Natural killer cell treated with Interleukin-12 subunit alpha and Interleukin-12 subunit beta and Interleukin-15 and Interleukin-18, amount 100 ng/mL, for 72 hours (primary cell): ENCODE measurements around the gene PDE4D. TPM values are rescaled to one million over a fixed set of nuclear protein-coding genes. Genes with fewer than 3 reads are reported as not detected.

Experiments
- ATAC-seq, 2 donors: fragments of 150-1000 bp; cut with Tn5 transposase in 1 of 2; sonication (Bioruptor Pico), chemical (Tn5 transposase) in 1 of 2; 2 replicates each; pipeline ENCODE4 v1.10.0; 2021
- DNase-seq: peaks from one replicate; pipeline ENCODE4 v3.0.0; 2022; ENCODE audit warnings: low spot score
- H3K27ac Mint-ChIP-seq, 2 donors: 1 replicate in 1 of 2; 2 replicates in 1 of 2; pipeline ENCODE4 v1.8.0; 2022; ENCODE audit warnings: mixed read lengths in 2 of 2, mild to moderate bottlenecking in 1 of 2, moderate library complexity in 1 of 2
- H3K27me3 Mint-ChIP-seq, 2 donors: 1 replicate in 1 of 2; 2 replicates in 1 of 2; pipeline ENCODE4 v1.8.0; 2022; ENCODE audit warnings: mixed read lengths in 2 of 2
- H3K36me3 Mint-ChIP-seq: one replicate; pipeline ENCODE4 v1.8.0; 2022; ENCODE audit warnings: mixed read lengths
- H3K4me1 Mint-ChIP-seq, 2 donors: 1 replicate in 1 of 2; 2 replicates in 1 of 2; pipeline ENCODE4 v1.8.0; 2022; ENCODE audit warnings: low read depth in 2 of 2, mixed read lengths in 2 of 2, mild to moderate bottlenecking in 1 of 2
- H3K4me3 Mint-ChIP-seq: one replicate; pipeline ENCODE4 v1.8.0; 2022; ENCODE audit warnings: mixed read lengths
- H3K9me3 Mint-ChIP-seq: 2 replicates; pipeline ENCODE4 v1.8.0; 2022; ENCODE audit warnings: mixed read lengths
- total RNA-seq, 2 donors: library from RNA; stranded (reverse); gene quantifications; one replicate each; pipeline ENCODE4 v1.2.3, GENCODE V29; 2022

Gene PDE4D
- total RNA-seq, 2 donors from 2014 or later: 55.0 to 80.5 TPM

DNA sequence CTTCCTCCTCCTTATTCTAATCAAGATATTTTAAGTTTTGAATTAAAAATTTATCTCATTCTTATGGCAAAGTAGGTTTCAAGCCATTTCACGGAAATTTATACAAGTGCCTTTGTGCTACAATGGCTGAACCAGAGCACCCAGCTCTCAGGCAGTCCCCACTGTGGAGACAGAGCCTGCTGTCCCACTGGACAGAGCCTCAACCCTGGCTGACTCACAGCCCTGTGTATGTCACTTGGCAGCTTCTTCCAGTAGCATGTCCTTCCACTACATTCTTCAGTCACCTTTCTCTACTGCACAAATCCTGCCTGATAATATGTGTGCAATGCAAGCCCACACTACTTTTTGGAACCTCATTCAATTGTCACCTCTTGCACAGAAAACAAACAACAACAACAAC lies 253.1 kb downstream of the PDE4D start:
- Mint-ChIP-seq H3K27me3 (peaks cover 0 to 6% of the 10 kb centered on the region in 2 donors), H3K4me1 (peaks cover 0 to 7% of the 10 kb centered on the region in 2 donors), H3K36me3 (no peaks in the 10 kb centered on the region), H3K9me3 (peaks cover 4% of the 10 kb centered on the region), H3K4me3 (no peak overlapping the region), H3K27ac (no peak overlapping the region)
- ATAC-seq: no peak
- DNase-seq: no peak

DNA sequence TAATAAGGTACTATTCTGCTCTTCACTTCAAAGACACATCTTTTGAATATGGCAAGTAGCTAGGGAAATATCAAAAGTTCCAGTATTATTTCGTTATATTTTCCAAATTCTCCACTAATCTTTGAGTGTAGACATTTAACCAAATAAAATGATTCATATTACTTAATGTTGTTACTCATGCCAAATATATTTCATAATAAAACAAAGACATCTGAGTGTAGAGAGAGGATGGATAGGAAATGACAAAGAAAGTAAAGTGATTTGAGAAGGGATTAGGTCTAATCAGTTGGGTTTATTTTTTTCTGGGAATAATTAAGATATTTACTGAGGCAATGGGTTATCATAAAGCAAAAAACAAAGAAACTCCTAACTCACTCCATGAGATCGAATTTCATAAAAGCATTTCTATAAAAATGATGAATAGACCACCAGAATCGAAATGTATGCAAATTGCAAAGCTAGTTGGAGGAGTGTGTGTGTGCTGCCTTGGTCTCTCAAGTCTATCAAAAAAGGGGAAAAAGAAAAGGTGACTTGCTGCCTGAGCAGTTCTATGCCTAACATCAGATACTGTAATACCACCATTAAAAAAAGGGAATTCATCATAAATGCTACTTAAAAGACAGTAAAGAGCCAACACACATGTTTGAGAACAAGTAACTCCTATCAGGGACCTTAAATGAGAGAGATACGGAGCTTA lies 255.5 kb downstream of the PDE4D start:
- DNase-seq (no peak), ATAC-seq (no peak)
- H3K9me3 Mint-ChIP-seq: peaks cover 14% of the 10 kb centered on the region
- H3K27me3 Mint-ChIP-seq: peaks cover 2 to 6% of the 10 kb centered on the region in 2 donors
- no peak overlapping the region for H3K27ac Mint-ChIP-seq
- H3K4me3 Mint-ChIP-seq: no peak overlapping the region
- peaks cover 0 to 7% of the 10 kb centered on the region in 2 donors for H3K4me1 Mint-ChIP-seq
- peaks cover 15% of the 10 kb centered on the region for H3K36me3 Mint-ChIP-seq

DNA sequence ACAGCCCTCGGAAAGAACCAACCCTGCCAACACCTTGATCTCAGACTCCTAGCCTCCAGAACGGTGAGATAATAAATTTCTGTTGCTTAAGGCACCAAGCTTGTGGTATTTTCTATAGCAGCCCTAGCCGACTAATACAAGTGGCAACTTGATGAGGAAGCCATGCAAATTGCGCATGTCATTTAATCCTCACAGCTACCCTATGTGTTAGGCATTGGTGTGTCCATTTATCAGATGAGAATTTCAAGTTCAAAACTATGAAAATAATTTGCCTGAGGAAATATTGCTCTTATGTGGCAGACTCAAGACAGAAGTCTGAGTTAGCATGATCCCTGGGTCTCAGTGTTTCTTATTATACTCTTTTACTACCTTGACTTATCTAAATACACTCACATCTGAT lies 264.0 kb downstream of the PDE4D start:
- DNase-seq: no peak
- H3K36me3 Mint-ChIP-seq: peaks cover 28% of the 10 kb centered on the region
- peaks cover 13% of the 10 kb centered on the region for H3K9me3 Mint-ChIP-seq
- no peak for ATAC-seq
- H3K4me3 Mint-ChIP-seq: no peak overlapping the region
- peaks cover 0 to 4% of the 10 kb centered on the region in 2 donors for H3K27me3 Mint-ChIP-seq
- H3K4me1 Mint-ChIP-seq: peaks cover 0 to 3% of the 10 kb centered on the region in 2 donors
- H3K27ac Mint-ChIP-seq: no peak overlapping the region

DNA sequence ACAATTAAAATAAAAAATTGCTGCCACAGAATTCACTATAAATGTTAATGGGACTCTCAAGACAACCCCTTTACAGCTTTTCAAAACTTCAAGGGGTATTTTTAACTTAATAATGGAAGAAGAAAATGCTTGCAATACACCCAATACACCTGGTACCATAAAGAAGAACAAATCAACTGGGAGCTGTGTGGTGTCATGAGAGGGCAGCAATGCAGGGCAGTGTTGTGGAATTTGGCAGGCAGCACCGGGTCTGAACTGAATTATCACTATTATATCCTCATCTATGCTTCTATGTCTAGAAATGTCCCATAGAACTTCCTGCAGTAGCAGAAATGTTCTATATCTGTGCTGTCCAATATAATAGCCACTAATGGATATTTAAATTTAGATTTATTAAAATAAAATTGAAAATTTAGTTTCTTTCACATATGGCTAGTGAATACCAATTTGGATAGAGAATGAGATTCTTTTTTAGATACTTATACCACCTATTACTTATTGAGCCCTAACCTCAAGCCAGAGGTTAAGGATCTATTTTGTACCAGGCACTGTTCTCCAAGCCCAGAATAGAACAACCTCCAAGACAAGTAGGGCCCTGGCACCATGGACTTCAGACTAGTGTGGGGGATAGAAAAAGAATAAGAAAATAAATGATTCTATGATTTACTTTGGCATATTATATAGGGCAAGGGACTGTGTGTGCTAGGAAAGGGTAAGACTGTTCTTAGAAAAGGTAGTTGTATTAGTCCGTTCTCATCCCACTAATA lies 265.3 kb downstream of the PDE4D start:
- no peak overlapping the region for H3K27ac Mint-ChIP-seq

DNA sequence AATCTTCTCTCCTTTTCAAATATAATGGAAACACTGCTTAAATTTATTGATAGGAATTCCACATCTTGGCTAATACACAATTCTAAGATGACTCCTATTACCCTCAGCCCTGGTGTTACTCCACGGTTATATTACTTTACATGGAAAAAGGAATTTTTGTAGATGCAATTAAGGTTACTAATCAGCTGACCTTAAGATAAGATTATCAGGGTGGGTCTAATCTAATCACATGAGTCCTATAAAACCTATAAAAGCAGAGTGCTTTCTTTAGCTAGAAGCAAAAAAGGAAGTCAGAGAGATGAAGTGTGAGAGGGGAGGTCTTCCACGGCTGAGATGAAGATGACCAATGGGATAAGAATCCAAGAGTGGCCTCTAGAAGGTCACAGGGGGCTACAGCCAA lies 268.6 kb downstream of the PDE4D start:
- no peak for ATAC-seq
- H3K9me3 Mint-ChIP-seq: peaks cover 8% of the 10 kb centered on the region
- peaks cover 14% of the 10 kb centered on the region for H3K36me3 Mint-ChIP-seq
- DNase-seq: no peak
- no peak overlapping the region for H3K27ac Mint-ChIP-seq
- H3K4me1 Mint-ChIP-seq: peaks cover 7 to 10% of the 10 kb centered on the region in 2 donors
- no peaks in the 10 kb centered on the region for H3K27me3 Mint-ChIP-seq
- H3K4me3 Mint-ChIP-seq: no peak overlapping the region

More for the DNA sequence above, 265.3 kb downstream of the PDE4D start:
- Mint-ChIP-seq H3K4me1 (peaks cover 0 to 3% of the 10 kb centered on the region in 2 donors), H3K9me3 (peaks cover 5% of the 10 kb centered on the region), H3K27me3 (peaks cover 0 to 2% of the 10 kb centered on the region in 2 donors), H3K4me3 (no peak overlapping the region), H3K36me3 (peaks cover 18% of the 10 kb centered on the region)
- DNase-seq (no peak), ATAC-seq (no peak)

DNA sequence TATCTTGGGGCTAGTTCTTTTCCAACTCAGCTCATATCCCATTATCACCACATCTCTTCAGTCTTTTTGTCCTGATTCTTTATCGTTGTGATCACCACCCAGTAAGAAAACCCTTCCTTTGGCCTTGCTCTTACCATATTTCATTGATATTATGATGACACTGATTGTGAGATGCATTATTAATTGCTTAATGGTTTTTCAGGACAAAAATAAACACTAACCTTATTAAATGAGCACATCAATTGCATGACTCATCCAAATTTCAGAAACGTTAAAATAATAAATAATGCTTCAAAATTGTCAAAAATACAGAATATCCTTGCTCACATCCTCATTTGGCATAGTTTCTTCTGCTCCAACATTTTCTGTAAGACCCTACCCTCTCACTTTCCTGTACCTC lies 270.7 kb downstream of the PDE4D start:
- DNase-seq: no peak

DNA sequence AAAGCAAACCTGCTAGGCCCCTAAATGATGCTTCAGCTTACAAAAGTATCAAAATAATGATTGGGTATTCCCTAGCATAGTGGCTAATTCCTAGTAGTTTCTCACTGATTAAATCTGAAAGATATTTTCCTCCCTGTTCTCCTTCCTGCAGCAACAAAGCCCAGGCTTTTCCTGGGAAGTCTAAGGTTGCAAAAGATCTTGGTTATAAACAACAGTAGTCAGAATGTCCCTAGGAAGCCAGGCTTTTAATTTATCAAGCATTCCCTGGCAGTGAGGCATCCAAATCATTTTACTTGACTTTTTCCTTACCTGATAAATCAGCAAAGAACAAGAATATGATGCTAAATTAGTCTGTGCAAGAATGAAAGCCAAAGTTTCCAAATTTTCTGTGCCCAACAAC lies 272.0 kb downstream of the PDE4D start:
- Mint-ChIP-seq H3K27me3 (no peaks in the 10 kb centered on the region), H3K27ac (no peak overlapping the region), H3K4me3 (no peak overlapping the region), H3K9me3 (peaks cover 3% of the 10 kb centered on the region), H3K36me3 (peaks cover 10% of the 10 kb centered on the region), H3K4me1 (peaks cover 20 to 33% of the 10 kb centered on the region in 2 donors)
- DNase-seq: no peak
- no peak for ATAC-seq

More for the DNA sequence above, 270.7 kb downstream of the PDE4D start:
- peaks cover 18 to 23% of the 10 kb centered on the region in 2 donors for H3K4me1 Mint-ChIP-seq
- peaks cover 3% of the 10 kb centered on the region for H3K9me3 Mint-ChIP-seq
- peaks cover 10% of the 10 kb centered on the region for H3K36me3 Mint-ChIP-seq
- no peak overlapping the region for H3K4me3 Mint-ChIP-seq
- no peaks in the 10 kb centered on the region for H3K27me3 Mint-ChIP-seq
- ATAC-seq: no peak
- H3K27ac Mint-ChIP-seq: peak overlapping the region in 1 of 2 donors; percentile 2

DNA sequence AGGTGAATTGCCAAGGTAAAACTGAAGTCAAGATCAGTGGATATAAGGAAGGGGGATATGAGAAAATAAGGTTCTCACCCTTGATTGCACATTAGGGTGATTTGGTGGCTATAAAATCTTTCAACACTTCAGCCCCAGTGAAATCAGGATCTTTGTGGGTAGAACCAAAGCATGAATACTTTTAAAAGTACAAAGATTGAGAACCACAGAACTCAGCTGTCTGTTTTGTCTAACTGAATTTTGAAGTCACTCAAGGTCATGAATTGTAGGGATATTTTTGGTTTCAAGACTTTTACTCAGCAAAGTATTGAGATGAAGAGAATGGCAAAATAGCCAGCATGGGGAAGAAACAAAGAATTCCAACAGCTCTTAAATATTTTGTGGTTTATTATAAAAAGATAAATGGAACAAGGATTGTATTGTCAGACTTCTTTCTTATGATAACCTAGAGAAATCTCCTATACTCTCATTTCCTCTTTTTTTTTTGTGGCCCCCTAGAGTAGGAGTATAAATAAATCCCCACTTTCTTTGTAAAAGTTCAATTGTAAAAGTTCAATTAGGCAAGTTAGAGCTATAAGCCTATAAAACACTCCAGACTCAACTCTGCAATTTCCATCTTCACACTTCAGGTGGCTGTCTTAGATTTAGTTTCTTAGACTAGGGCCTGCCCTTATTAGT lies 272.9 kb downstream of the PDE4D start:
- DNase-seq (no peak), ATAC-seq (peak; percentile 31 to 40)
- H3K4me1 Mint-ChIP-seq: peaks cover 20 to 33% of the 10 kb centered on the region in 2 donors
- H3K27ac Mint-ChIP-seq: peak overlapping the region; percentile 20 to 53
- H3K27me3 Mint-ChIP-seq: no peaks in the 10 kb centered on the region
- H3K4me3 Mint-ChIP-seq: peak overlapping the region; percentile 11
- H3K9me3 Mint-ChIP-seq: peaks cover 3% of the 10 kb centered on the region
- peaks cover 10% of the 10 kb centered on the region for H3K36me3 Mint-ChIP-seq

DNA sequence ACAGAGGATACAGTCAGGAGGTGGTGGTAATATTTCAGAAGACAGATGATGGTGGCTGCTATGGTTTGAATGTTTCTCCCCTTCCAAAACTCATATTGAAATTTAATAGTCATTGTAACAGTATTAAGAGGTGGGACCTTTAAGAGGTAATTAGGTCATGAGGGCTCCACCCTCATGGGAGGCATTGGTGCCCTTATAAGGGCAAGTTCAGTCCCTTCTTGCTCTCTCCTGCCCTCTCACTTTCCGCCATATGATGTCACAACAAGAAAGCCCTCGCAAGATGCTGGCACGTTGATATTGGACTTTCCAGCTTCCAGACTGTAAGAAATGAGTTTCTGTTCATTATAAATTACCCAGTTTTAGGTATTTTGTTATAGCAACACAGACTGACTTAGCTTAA lies 274.9 kb downstream of the PDE4D start:
- peaks cover 10% of the 10 kb centered on the region for H3K36me3 Mint-ChIP-seq
- H3K27me3 Mint-ChIP-seq: no peaks in the 10 kb centered on the region
- H3K9me3 Mint-ChIP-seq: peaks cover 3% of the 10 kb centered on the region
- H3K27ac Mint-ChIP-seq: peak overlapping the region in 1 of 2 donors; percentile 53
- no peak overlapping the region for H3K4me3 Mint-ChIP-seq
- DNase-seq: no peak
- peaks cover 20 to 33% of the 10 kb centered on the region in 2 donors for H3K4me1 Mint-ChIP-seq
- peak in 1 of 2 donors; percentile 29 for ATAC-seq

DNA sequence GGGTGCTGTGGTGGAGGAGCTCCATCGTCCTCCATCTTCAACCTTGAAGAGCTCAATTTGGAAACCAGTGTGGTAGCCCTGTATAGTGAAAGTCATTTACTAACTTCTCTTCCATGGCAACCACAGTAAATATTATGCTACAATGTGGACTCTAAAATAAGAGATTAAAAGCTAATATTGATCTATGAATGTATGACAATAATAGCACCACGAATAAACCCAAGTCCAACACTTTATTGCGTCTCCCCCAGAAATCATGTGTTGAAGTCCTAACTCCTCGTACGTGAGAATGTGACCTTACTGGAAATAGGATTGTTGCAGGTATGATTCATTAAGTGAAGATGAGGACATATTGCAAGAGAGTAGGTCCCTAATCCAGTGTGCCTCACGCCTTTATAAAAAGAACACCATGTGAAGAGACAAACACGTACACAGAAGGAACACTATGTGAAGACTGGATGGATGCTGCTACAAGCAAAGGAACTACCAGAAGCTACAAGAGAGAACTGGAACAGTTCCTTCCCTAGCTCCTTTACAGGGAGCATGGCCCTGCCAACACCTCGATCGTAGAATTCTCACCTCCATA lies 276.2 kb downstream of the PDE4D start:
- peak; percentile 43 to 68 for ATAC-seq
- Mint-ChIP-seq H3K9me3 (peaks cover 6% of the 10 kb centered on the region), H3K4me1 (peaks cover 32 to 41% of the 10 kb centered on the region in 2 donors), H3K27me3 (peaks cover 0 to 6% of the 10 kb centered on the region in 2 donors), H3K4me3 (no peak overlapping the region), H3K36me3 (peaks cover 14% of the 10 kb centered on the region), H3K27ac (peak overlapping the region; percentile 2 to 53)
- no peak for DNase-seq

DNA sequence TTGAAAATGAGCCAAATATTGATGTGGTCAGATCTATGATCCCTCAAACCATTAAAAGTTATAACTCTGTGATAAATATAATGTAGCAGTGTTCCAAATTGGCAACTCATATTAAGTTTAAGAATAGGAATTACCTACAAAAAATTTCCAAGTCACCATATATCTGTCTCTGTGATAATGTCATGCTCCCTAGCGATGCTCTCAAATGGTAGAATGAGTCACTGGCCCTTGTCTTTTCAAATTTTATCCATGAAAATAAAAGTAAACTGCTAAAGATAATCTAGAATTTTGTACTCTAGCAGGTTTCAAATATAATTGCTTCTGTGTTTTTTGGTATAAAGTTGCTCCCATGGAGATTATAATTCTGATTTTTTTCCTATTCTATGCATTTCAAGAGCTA lies 277.1 kb downstream of the PDE4D start:
- ATAC-seq: no peak
- H3K9me3 Mint-ChIP-seq: peaks cover 6% of the 10 kb centered on the region
- H3K27ac Mint-ChIP-seq: peak overlapping the region in 1 of 2 donors; percentile 32

DNA sequence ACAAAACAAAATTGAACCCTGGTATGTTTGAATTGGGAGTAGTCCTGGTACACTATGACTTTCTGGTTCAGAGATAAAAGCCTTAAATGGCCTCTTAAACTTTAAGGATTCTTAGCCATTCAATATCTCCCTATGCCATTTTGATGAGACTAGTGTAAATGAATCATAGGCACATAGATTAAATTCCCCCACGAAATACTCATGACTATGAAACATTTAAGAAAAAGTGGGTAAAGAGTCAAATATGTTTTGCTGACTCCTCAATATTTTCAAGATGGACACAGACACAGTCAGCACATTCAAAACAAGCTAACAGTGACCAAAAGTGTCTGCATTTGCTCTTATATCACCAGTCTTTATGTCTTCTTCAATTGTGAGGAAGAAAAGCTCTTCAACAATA lies 278.3 kb downstream of the PDE4D start:
- Mint-ChIP-seq H3K9me3 (peaks cover 6% of the 10 kb centered on the region), H3K36me3 (peaks cover 14% of the 10 kb centered on the region), H3K4me3 (no peak overlapping the region), H3K4me1 (peaks cover 39 to 49% of the 10 kb centered on the region in 2 donors), H3K27me3 (peaks cover 0 to 6% of the 10 kb centered on the region in 2 donors), H3K27ac (peak overlapping the region in 1 of 2 donors; percentile 30)
- no peak for DNase-seq
- no peak for ATAC-seq

More for the DNA sequence above, 277.1 kb downstream of the PDE4D start:
- Mint-ChIP-seq H3K36me3 (peaks cover 14% of the 10 kb centered on the region), H3K4me1 (peaks cover 37 to 45% of the 10 kb centered on the region in 2 donors), H3K27me3 (peaks cover 0 to 6% of the 10 kb centered on the region in 2 donors), H3K4me3 (no peak overlapping the region)
- DNase-seq: no peak

DNA sequence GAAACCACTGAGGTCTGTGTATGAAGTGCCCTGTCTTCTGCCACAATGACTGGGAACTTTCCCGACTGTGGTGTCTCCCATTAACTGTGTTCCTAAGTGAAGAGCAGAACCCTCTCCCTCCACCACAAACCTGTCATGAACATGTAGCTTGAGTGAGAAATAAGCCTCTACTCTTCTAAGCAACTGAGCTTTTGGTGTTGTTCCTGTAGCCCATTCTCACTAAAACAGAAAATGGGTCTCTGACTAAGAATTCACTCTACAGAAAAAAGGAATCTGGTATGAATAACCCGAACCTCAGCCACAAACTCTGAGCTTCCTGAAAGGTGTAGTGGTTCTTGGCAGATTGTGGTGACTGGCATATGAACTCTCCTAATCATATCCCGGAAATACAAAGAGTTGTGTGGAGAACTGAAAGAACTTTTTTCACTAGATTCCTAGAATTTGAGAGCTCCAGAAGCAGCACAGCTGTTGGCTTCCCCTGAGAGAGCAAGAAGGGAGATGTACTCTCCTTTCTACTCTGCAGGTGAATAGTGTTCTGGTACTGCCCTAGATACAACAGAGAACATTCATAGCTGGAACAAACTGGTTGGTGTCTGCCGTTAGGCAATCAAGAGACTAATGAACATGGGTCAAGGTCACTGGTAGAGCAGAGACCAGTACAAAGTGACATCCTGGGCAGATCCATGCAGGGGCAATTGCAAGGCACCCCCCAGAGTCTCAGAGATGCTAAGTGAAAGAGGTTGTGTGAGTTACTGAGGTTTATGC lies 283.8 kb downstream of the PDE4D start:
- peaks cover 6% of the 10 kb centered on the region for H3K9me3 Mint-ChIP-seq
- DNase-seq (peak; percentile 71), ATAC-seq (peak; percentile 75 to 82)
- peaks cover 15% of the 10 kb centered on the region for H3K36me3 Mint-ChIP-seq
- peak overlapping the region; percentile 50 for H3K4me3 Mint-ChIP-seq
- peak overlapping the region; percentile 86 for H3K27ac Mint-ChIP-seq
- peaks cover 0 to 6% of the 10 kb centered on the region in 2 donors for H3K27me3 Mint-ChIP-seq
- H3K4me1 Mint-ChIP-seq: peaks cover 36 to 46% of the 10 kb centered on the region in 2 donors
